Adrenal gland (tissue), 12 donors: ENCODE data around the gene CLCNKB. TPM values are rescaled to one million over a fixed set of nuclear protein-coding genes. Genes with fewer than 3 reads are reported as not detected.
"Not testable (repeated sequence)": the region's sequence is repeated elsewhere in the genome, so short reads cannot be mapped to it uniquely, and the experiment has no call there.

Experiments
- DNase-seq, 7 donors: peaks; one replicate each; pipeline ENCODE4 v3.0.0-alpha.2; 2019 to 2020
- H3K27ac ChIP-seq, 5 donors: fragments of 200-600 bp; sonication (generic) in 4 of 5; 1 replicate in 3 of 5; 2 replicates in 2 of 5; pipeline versions ENCODE4 v1.5.1 to v1.8.0; 2016 to 2020; ENCODE audit warnings: mild to moderate bottlenecking in 1 of 5
- H3K27me3 ChIP-seq: fragments of 200-600 bp; 2 replicates; pipeline ENCODE4 v1.8.0; 2021
- H3K36me3 ChIP-seq, 2 donors: fragments of 200-600 bp; replicated peaks in 1 of 2; 1 replicate in 1 of 2; 2 replicates in 1 of 2; pipeline versions ENCODE4 v1.5.1 to v1.8.0; 2018 to 2022
- H3K4me1 ChIP-seq, 2 donors: fragments of 200-600 bp; replicated peaks in 1 of 2; 1 replicate in 1 of 2; 2 replicates in 1 of 2; pipeline versions ENCODE4 v1.5.1 to v1.8.0; 2018 to 2021
- H3K4me3 ChIP-seq, 4 donors: fragments of 200-600 bp; sonication (generic) in 3 of 4; one replicate each; pipeline ENCODE4 v1.5.1; 2016 to 2018
- H3K9me3 ChIP-seq, 3 donors: fragments of 200-600 bp; sonication (generic) in 1 of 3; replicated peaks in 1 of 3; 1 replicate in 2 of 3; 2 replicates in 1 of 3; pipeline versions ENCODE4 v1.5.1 to v1.8.0; 2016 to 2021
- CTCF ChIP-seq, 6 experiments: fragments of 450-650 bp in 4 of 6; fragments of 200-600 bp in 2 of 6; sonication (generic) in 1 of 6; IDR thresholded peaks; 1 replicate in 5 of 6; 2 replicates in 1 of 6; pipeline versions ENCODE4 v1.5.1 to v1.8.0; 2016 to 2021; ENCODE audit warnings: antibody characterized with exemption in 6 of 6, mild to moderate bottlenecking in 2 of 6, moderate library complexity in 1 of 6
- POLR2A ChIP-seq, 2 donors: fragments of 450-650 bp; IDR thresholded peaks; one replicate each; pipeline ENCODE4 v1.6.1; 2017; ENCODE audit warnings: antibody characterized with exemption in 2 of 2, mild to moderate bottlenecking in 2 of 2, moderate library complexity in 1 of 2
- WGBS, 4 donors: extraction: QIAGEN DNeasy Blood & Tissue Kit in 2 of 4; methylation state at CpG; one replicate each; pipeline versions ENCODE4 v1.1.5 to v1.1.7; 2013 to 2017; 5-methylcytosine and 5-hydroxymethylcytosine counted together
- intact Hi-C, 2 donors: fragments of 100-400 bp; cut with DNase I; formaldehyde crosslinking; loops; one replicate each; pipeline versions ENCODE4 v1.14.1 to v1.15.0; 2022 to 2023
- polyA plus RNA-seq, 3 donors: library from polyadenylated mRNA; stranded (reverse); fragments of 200-250 nt in 2 of 3; fragments of 350-450 nt in 1 of 3; fragmentation: Illumina TruSeq in 1 of 3; extraction: RNeasy Lipid Tissue Mini Kit (QIAGEN cat#74804) in 1 of 3; gene quantifications; one replicate each; pipeline ENCODE4 v1.2.3, GENCODE V29; 2013 to 2014
- total RNA-seq, 9 donors: library from RNA; depleted of rRNA in 4 of 9; stranded (reverse); fragments of >200 nt in 4 of 9; fragments of 120-200 nt in 1 of 9; fragmentation: NEBNext Ultra II Directional in 1 of 9; extraction: Animal tissue kit (Norgen Biotek cat#: 25700) in 1 of 9; gene quantifications; one replicate each; pipeline versions ENCODE4 v1.1.0 to v1.2.4, GENCODE V29; 2013 to 2023
- donor health status: healthy with polysubstance abuse.
- donor health status: Bipolar disorder and iron deficiency.
- donor health status: DM: yes; HTN: yes; CAD: no.
- donor health status: DM: no; HTN: no; CAD: no.
- donor health status: DM: no; HTN: no; CAD: no.
- donor health status: DM: yes; HTN: yes; CAD: no.

The CLCNKB gene
- total and polyA plus RNA-seq, 12 donors: 0.67 to 9.9 (median 2.6) TPM

GRCh38 chr1:16061266-16061665, 17.7 kb downstream of the CLCNKB start:
- H3K27ac ChIP-seq: no peak overlapping the region
- intact Hi-C loops: no loop called here
- DNase-seq: no peak

GRCh38 chr1:16061989-16062686, 18.6 kb downstream of the CLCNKB start:
- H3K9me3 ChIP-seq, intact Hi-C loops, H3K27ac ChIP-seq, H3K36me3 ChIP-seq, DNase-seq, H3K4me3 ChIP-seq, H3K27me3 ChIP-seq, H3K4me1 ChIP-seq: not testable (repeated sequence)
- WGBS, 4 donors: 74 to 90% (median 78%) methylated on average over 2 to 18 of the region's 18 CpGs

More at GRCh38 chr1:16061266-16061665, 17.7 kb downstream of the CLCNKB start:
- WGBS, 4 donors: 89 to 97% (median 91%) methylated on average over 3 of the region's 3 CpGs; no CpG with 5 or more reads in 1 of the 4 donors
- no peak for TF ChIP-seq POLR2A (IDR thresholded peaks at IDR 0.05)
- no peak for TF ChIP-seq CTCF (IDR thresholded peaks at IDR 0.05)
- Histone ChIP-seq H3K4me1 (no peaks in the 10 kb centered on the region), H3K36me3 (no peaks in the 10 kb centered on the region), H3K4me3 (no peak overlapping the region), H3K27me3 (no peaks in the 10 kb centered on the region), H3K9me3 (no peaks in the 10 kb centered on the region)

GRCh38 chr1:16062687-16063075, 19.1 kb downstream of the CLCNKB start:
- H3K4me1 ChIP-seq: peaks cover 2 to 11% of the 10 kb centered on the region in 2 donors
- intact Hi-C loops, H3K27ac ChIP-seq, DNase-seq, H3K27me3 ChIP-seq, H3K36me3 ChIP-seq, H3K9me3 ChIP-seq, H3K4me3 ChIP-seq: not testable (repeated sequence)
- WGBS, 4 donors: 86 to 94% (median 89%) methylated on average over 9 of the region's 9 CpGs

GRCh38 chr1:16063226-16063829, 19.7 kb downstream of the CLCNKB start:
- WGBS, 4 donors: 87 to 94% (median 91%) methylated on average over 15 of the region's 15 CpGs
- H3K4me1 ChIP-seq: peaks cover 8 to 18% of the 10 kb centered on the region in 2 donors
- intact Hi-C loops: no loop called here
- TF ChIP-seq POLR2A (IDR thresholded peaks at IDR 0.05): no peak
- TF ChIP-seq CTCF (IDR thresholded peaks at IDR 0.05): no peak
- no peaks in the 10 kb centered on the region for H3K36me3 ChIP-seq
- H3K27me3 ChIP-seq: no peaks in the 10 kb centered on the region
- no peak for DNase-seq
- no peak overlapping the region for H3K4me3 ChIP-seq
- H3K9me3 ChIP-seq: no peaks in the 10 kb centered on the region
- no peak overlapping the region for H3K27ac ChIP-seq

GRCh38 chr1:16063921-16064320, 20.3 kb downstream of the CLCNKB start:
- Histone ChIP-seq H3K27ac (no peak overlapping the region), H3K27me3 (no peaks in the 10 kb centered on the region), H3K36me3 (no peaks in the 10 kb centered on the region), H3K4me3 (no peak overlapping the region), H3K9me3 (no peaks in the 10 kb centered on the region), H3K4me1 (peaks cover 14 to 24% of the 10 kb centered on the region in 2 donors)
- intact Hi-C loops: no loop called here
- TF ChIP-seq POLR2A (IDR thresholded peaks at IDR 0.05): no peak
- TF ChIP-seq CTCF (IDR thresholded peaks at IDR 0.05): no peak
- 62 to 81% (median 71%) methylated on average over 9 of the region's 9 CpGs for WGBS, 4 donors
- DNase-seq: no peak
